ENCODE results near the gene JAZF1. TPM values are rescaled to one million over a fixed set of nuclear protein-coding genes. Genes with fewer than 3 reads are reported as not detected.
A peak's percentile ranks its signal among the peaks of the same experiment; 100 is the strongest.

Gene JAZF1
- total RNA-seq, 8 experiments from 2014 or later, result 6.5 to 68.8 (median 17.6) TPM

DNA sequence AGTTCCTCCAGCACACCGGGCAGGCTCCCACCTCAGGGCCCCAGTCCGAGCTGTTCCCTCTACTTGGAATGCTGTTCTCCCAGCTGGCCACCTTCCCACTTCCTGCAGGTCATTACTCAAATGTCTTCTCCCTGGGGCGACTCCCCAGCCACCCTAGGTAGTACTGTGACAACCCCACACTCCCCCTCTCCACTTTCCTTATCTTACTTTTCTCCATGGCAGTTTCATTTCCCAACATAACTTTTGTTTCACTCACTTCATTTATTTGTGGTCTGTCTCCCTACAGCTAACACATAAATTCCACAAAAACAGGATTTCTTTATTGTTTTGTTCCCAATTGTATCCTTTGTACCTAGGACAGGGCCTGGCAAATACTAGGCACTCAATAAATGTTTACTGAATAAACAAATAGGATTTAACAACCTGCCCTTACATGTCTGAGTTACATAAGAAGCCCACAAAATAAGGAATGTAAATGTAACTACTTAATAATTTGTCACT lies 76.5 kb downstream of the JAZF1 start:
- Histone ChIP-seq H3K27ac (no peak overlapping the region), H3K4me3 (no peak overlapping the region), H3K4me1 (replicated peaks in 1 of 2) (no peaks in the 10 kb centered on the region)
- ATAC-seq (replicated peaks in 6 of 8), result peak in 1 of 8 experiments; percentile 41
- in situ Hi-C loops (cut with MboI; ENCODE audit: low pct_unique_long_range_greater_than_20kb in 2 of 9, low sequenced_read_pairs in 9 of 9, unreplicated experiment in 9 of 9), result no loop called here
- WGBS, 10 experiments, result 76 to 100% (median 83%) methylated on average over 1 to 3 of the region's 3 CpGs; no CpG with 5 or more reads in 5 of the 10 experiments

DNA sequence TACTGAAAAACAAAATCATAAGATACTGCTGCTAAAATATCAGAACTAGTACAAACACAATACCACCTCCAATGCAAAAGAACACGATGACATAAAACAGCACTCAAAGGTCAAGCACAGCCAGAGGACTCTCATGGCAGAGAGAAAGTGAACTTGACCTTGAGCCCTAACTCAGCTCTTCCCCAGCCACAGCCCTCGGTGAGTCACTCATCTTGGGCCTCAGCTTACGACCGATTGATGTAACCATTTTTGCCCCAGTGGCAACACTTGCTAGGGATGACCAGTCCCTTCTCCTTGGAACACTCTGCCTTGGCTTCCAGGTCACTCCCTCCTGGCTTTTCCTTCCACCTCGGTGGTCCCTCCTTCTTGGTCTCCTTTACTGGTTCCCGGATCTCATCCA lies 77.8 kb downstream of the JAZF1 start:
- 51 to 100% (median 84%) methylated on average over 1 to 5 of the region's 6 CpGs; no CpG with 5 or more reads in 2 of the 10 experiments for WGBS, 10 experiments
- no peaks in the 10 kb centered on the region for H3K4me1 ChIP-seq (replicated peaks in 1 of 2)
- ATAC-seq (replicated peaks in 6 of 8), result peak in 4 of 8 experiments; percentile 33 to 73 (median 38)
- H3K27ac ChIP-seq, result no peak overlapping the region
- in situ Hi-C loops (cut with MboI; ENCODE audit: low pct_unique_long_range_greater_than_20kb in 2 of 9, low sequenced_read_pairs in 9 of 9, unreplicated experiment in 9 of 9), result no loop called here
- no peak overlapping the region for H3K4me3 ChIP-seq

DNA sequence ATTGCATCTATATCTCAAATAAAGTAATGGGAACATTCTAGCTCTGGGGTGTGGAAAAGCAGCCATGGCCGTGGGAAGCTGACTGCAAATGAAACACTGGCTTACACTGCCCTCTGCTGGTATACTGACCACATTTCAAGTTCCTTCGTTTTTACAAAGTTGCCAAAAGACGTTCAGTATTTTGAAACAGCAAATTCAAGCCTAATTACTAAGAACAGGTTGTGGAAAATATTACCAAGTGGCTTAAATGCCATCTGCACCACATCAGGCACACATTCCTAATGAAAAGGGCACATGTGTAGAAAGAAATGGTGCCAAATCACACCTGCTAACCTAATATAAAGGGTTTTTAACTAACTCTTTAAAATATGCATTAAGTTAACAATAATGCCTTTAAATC lies 83.9 kb downstream of the JAZF1 start:
- 0 to 8% (median 0%) methylated on average over 1 to 3 of the region's 3 CpGs; no CpG with 5 or more reads in 1 of the 10 experiments for WGBS, 10 experiments
- in situ Hi-C loops (cut with MboI; ENCODE audit: low pct_unique_long_range_greater_than_20kb in 2 of 9, low sequenced_read_pairs in 9 of 9, unreplicated experiment in 9 of 9), result no loop called here

DNA sequence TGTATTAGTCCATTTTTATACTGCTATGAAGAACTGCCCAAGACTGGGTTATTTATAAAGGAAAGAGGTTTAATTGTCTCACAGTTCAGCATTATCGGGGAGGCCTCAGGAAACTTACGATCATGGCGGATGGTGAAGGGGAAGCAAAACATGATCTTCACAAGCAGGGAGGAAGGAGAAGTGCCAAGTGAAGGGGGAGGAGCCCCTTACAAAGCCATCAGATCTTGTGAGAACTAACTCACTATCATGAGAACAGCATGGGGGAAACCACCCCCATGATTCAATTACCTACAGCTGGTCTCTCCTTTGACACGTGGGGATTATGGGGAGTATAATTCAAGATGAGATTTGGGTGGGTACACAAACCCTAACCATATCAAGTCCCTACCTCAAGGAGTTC lies 85.4 kb downstream of the JAZF1 start:
- in situ Hi-C loops (cut with MboI; ENCODE audit: low pct_unique_long_range_greater_than_20kb in 2 of 9, low sequenced_read_pairs in 9 of 9, unreplicated experiment in 9 of 9), result no loop called here
- Histone ChIP-seq H3K4me3 (no peak overlapping the region), H3K27ac (no peak overlapping the region), H3K4me1 (replicated peaks in 1 of 2) (no peaks in the 10 kb centered on the region)
- no peak for ATAC-seq (replicated peaks in 6 of 8)
- WGBS, 10 experiments, result 78 to 100% (median 100%) methylated on average over 1 to 3 of the region's 4 CpGs; no CpG with 5 or more reads in 3 of the 10 experiments

More for the DNA sequence above, 83.9 kb downstream of the JAZF1 start:
- Histone ChIP-seq H3K27ac (no peak overlapping the region), H3K4me1 (replicated peaks in 1 of 2) (no peaks in the 10 kb centered on the region), H3K4me3 (no peak overlapping the region)
- peak in 4 of 8 experiments; percentile 21 to 48 (median 36) for ATAC-seq (replicated peaks in 6 of 8)

DNA sequence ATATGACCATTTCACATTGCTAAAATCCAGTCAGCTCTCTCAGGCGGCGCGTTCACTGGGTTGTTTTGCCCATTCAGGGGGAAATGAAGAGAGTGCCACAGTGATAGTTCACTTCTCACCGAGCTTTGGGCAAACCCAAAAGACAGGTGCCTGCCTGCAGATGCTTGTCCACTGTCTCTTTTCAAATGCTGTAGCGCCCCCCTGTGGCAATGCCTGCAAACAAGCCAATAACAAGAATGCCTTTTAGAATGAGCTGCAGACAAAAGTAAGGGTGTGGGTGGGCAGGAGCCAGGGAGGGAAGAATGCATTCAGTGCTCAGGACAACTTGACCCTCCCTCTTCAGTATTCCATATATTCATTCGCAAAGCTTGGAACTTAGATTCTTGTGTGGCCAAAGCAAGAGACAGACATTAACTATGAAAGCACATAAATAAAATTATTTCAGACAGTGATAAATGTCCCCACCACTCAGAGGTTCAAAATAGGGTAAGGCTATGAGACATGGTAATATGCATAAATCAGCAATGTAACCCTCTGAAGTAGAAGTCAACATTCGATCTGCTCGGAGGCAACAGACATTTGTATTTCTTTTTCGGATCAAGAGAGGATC lies 86.9 kb downstream of the JAZF1 start:
- 0 to 85% (median 63%) methylated on average over 2 to 9 of the region's 9 CpGs for WGBS, 10 experiments
- no peak overlapping the region for H3K4me3 ChIP-seq
- in situ Hi-C loops (cut with MboI; ENCODE audit: low pct_unique_long_range_greater_than_20kb in 2 of 9, low sequenced_read_pairs in 9 of 9, unreplicated experiment in 9 of 9), result no loop called here
- peak in 4 of 8 experiments; percentile 46 to 90 (median 88) for ATAC-seq (replicated peaks in 6 of 8)
- no peak overlapping the region for H3K27ac ChIP-seq
- no peaks in the 10 kb centered on the region for H3K4me1 ChIP-seq (replicated peaks in 1 of 2)

DNA sequence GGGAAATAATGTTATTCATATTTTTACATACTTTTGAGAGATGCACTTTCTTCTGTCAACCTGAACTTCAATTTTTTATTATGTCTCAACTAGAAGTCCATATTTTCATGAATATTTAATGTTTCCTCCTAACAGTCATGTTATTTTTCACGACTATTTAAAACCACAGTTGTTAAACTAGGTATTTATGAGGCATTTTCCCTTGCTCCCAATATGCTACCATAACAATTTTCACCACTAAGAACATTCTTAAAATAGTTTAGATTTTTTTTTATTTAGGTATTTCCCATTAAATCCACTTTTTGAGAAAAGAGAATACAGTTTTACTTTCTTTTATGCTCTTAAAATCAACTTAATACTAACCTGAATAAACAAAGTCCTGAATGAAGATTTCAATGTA lies 89.4 kb downstream of the JAZF1 start:
- no peak for ATAC-seq (replicated peaks in 6 of 8)
- Histone ChIP-seq H3K4me3 (no peak overlapping the region), H3K4me1 (replicated peaks in 1 of 2) (no peaks in the 10 kb centered on the region), H3K27ac (no peak overlapping the region)
- 0 to 100% (median 74%) methylated on average over 1 of the region's 1 CpG for WGBS, 10 experiments
- in situ Hi-C loops (cut with MboI; ENCODE audit: low pct_unique_long_range_greater_than_20kb in 2 of 9, low sequenced_read_pairs in 9 of 9, unreplicated experiment in 9 of 9), result no loop called here

DNA sequence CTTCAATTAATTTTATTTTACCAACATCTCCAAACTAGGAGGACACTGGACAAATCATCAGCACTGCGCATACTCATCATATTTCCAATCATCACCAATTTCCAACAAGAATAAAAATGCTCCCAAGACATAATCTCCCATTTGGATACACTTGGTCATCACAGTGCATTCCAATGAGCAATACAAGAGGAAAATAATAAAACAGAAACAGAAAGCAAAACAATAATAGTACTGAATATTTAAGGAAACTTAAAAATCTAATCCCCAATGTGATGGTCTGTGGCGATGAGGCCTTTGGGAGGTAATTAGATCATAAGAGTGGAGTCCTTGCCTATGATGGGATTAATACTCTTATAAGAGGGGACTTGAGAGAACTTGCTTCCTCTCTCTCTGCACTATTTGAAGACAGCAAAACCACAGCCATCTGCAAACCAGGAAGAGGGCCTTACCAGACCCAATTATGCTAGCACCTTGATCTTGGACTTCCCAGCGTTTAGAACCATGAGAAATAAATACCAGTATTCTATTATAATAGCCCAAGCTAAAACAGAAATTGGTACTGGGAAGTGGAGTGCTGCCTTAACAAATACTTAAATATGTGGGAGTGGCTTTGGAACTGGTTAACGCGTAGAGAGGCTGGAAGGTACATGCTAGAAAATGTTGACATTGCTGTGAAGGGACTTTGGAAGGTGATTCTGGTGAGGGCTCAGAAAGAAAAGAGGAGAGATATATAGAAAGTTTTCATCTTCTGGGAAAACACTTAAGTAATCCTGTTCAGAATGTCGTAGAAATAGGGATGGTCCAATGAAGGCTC lies 91.5 kb downstream of the JAZF1 start:
- no peak overlapping the region for H3K4me3 ChIP-seq
- ATAC-seq (replicated peaks in 6 of 8), result no peak
- in situ Hi-C loops (cut with MboI; ENCODE audit: low pct_unique_long_range_greater_than_20kb in 2 of 9, low sequenced_read_pairs in 9 of 9, unreplicated experiment in 9 of 9), result no loop called here
- no peak overlapping the region for H3K27ac ChIP-seq
- H3K4me1 ChIP-seq (replicated peaks in 1 of 2), result no peaks in the 10 kb centered on the region
- WGBS, 10 experiments, result 88 to 100% (median 93%) methylated on average over 2 to 6 of the region's 6 CpGs

DNA sequence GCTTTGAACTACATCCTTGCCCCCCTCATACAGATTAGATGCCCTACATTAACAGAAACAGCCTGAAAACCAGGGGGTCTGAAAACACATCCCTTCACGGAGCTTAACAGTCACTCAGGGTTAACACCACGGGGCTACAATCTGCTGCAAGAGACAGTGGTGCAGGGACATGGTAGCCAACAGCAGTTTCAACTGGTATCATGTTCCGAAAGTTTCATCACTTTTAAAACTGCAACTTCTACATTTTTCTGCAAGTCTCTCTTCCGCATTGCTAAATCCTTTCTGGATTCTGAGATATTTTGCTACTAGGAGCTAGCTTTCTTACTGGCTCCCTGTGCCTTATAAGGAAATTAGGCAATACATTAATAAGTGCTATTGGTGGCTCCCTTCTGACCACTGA lies 92.6 kb downstream of the JAZF1 start:
- in situ Hi-C loops (cut with MboI; ENCODE audit: low pct_unique_long_range_greater_than_20kb in 2 of 9, low sequenced_read_pairs in 9 of 9, unreplicated experiment in 9 of 9), result no loop called here
- no peaks in the 10 kb centered on the region for H3K4me1 ChIP-seq (replicated peaks in 1 of 2)
- H3K4me3 ChIP-seq, result no peak overlapping the region
- H3K27ac ChIP-seq, result no peak overlapping the region
- no peak for ATAC-seq (replicated peaks in 6 of 8)
- 62 to 100% (median 84%) methylated on average over 1 to 4 of the region's 4 CpGs; no CpG with 5 or more reads in 2 of the 10 experiments for WGBS, 10 experiments

DNA sequence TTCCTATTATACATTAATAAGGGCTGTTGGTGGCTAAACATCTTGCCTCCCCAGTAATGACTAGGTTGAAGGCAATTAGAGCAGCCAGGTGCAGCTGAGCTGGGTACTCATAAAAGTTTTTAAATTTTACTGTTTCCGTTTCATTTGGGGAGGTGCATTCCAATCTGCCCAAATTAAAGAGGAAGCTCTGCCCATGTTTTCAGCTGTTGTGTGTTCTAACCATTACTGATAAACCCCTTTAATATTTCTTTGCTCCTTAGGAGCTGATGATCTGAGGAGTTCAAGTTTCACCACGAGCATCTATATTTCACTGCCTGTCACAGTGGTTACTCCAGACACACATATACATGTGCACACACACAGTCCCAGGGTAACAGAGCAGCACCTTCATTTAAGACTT lies 94.4 kb downstream of the JAZF1 start:
- in situ Hi-C loops (cut with MboI; ENCODE audit: low pct_unique_long_range_greater_than_20kb in 2 of 9, low sequenced_read_pairs in 9 of 9, unreplicated experiment in 9 of 9), result no loop called here
- 32 to 80% (median 75%) methylated on average over 1 to 2 of the region's 2 CpGs; no CpG with 5 or more reads in 5 of the 10 experiments for WGBS, 10 experiments
- Histone ChIP-seq H3K4me3 (no peak overlapping the region), H3K27ac (no peak overlapping the region), H3K4me1 (replicated peaks in 1 of 2) (no peaks in the 10 kb centered on the region)
- no peak for ATAC-seq (replicated peaks in 6 of 8)

DNA sequence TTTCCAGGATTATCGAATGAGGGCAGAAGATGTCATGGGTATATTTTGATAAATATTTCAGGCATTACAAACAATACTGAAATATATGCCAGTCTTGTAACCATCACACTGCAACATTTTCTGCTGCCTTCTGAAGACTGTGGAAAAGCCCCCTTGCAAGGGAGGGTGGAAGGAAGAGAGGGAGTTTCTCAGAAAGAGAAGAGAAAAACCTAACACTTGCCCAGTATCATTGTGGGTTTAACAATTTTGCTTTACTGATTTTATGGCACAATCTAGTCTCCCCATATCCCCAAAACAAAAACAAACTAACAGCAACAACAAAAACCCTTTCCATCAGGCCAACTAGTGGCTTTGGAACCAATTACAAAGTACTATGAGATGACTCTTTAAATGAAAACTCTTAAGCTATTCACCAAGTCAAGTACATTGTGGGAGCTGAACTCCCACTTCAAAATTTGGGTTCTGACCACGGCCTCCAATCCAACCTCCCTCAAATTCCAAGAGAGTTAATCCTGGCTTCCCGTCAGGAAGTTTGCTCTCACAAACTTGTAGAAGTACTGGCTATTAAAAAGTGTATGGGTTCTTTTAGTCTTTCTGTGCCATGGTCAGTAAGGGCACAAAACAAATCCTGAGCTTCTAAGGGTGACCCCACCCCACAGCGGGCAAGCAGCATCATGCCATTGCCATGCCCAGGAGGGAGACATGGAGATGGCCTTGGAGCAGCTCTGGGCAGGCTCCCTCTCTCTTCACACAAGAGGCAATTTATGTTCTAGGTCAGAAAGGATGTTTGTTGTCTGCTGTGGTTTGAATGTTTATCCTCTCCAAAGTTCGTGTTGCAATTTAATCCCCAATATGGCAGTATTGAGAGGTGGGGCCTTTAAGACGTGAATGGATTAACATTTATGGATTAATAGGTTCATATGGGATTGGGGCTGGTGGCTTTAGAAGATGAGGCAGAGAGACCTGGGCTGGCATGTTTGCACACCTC lies 96.3 kb downstream of the JAZF1 start:
- ATAC-seq (replicated peaks in 6 of 8), result no peak
- H3K27ac ChIP-seq, result no peak overlapping the region
- H3K4me1 ChIP-seq (replicated peaks in 1 of 2), result no peaks in the 10 kb centered on the region
- no peak overlapping the region for H3K4me3 ChIP-seq
- in situ Hi-C loops (cut with MboI; ENCODE audit: low pct_unique_long_range_greater_than_20kb in 2 of 9, low sequenced_read_pairs in 9 of 9, unreplicated experiment in 9 of 9), result no loop called here
- 40 to 100% (median 72%) methylated on average over 1 to 6 of the region's 6 CpGs for WGBS, 10 experiments

DNA sequence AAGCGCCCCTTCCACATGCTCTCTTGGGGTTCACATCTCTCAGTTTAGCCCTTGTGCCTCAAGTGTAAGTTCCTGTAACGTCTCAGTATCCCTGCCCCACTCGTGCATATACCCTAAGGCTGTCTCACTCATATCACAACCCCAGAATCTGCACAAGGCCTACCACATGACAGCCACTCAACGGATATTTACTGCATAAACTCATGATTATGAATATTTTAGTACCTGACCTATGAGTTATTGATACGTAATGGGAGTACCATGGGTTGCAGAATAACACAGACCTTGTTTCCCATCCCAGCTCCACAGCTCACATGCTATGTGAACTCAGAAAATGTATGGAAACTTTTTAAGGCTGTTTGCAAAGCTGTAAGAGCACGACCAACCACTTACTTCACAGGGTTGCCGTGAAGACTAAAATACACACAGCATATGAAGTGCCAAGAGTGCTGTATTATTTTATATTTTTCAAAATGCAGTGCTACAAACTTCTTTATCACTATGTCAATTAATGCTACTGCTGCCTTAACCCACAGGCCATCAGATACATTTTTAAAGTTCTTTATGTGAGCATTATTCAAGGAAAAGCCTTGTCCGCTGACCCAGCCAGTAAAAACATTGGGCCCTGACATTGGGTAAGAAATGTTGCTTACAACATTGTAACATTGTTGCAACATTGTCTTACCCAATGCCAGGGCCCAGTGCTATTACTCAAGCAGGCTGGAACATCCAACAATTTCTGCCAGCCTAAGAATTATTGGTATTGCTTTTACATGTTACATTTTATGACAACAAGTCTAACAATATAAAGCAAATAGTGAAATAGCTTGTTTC lies 97.2 kb downstream of the JAZF1 start:
- in situ Hi-C loops (cut with MboI; ENCODE audit: low pct_unique_long_range_greater_than_20kb in 2 of 9, low sequenced_read_pairs in 9 of 9, unreplicated experiment in 9 of 9), result no loop called here
- 67 to 100% (median 86%) methylated on average over 1 to 8 of the region's 8 CpGs; no CpG with 5 or more reads in 1 of the 10 experiments for WGBS, 10 experiments
- Histone ChIP-seq H3K4me1 (replicated peaks in 1 of 2) (no peaks in the 10 kb centered on the region), H3K4me3 (no peak overlapping the region), H3K27ac (no peak overlapping the region)
- ATAC-seq (replicated peaks in 6 of 8), result no peak

DNA sequence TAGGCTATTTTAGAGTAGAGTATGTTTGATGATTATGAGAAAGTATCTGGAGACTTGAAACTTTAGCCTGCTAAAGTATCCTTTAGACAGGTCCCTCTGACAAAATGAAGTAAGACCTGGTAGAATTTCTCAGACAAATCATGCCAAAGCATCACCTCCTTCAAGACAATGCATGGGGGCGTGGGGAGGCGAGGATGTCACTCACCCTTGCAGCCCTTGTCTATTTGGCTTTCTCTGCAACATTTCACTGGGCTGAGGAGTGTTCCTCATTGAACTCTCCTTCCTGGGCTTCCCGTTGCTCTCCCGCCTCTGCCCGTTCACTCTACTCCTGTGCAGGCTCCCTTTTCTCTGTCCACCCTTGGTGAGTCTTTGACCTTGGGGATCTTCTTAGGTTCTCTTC lies 98.5 kb downstream of the JAZF1 start:
- whole genome bisulfite sequencing, 10 experiments, result 84 to 100% (median 93%) methylated on average over 3 to 5 of the region's 5 CpGs; no CpG with 5 or more reads in 3 of the 10 experiments
- Histone ChIP-seq H3K27ac (no peak overlapping the region), H3K4me1 (replicated peaks in 1 of 2) (peaks cover 4 to 5% of the 10 kb centered on the region in 2 donors), H3K4me3 (no peak overlapping the region)
- in situ Hi-C loops (cut with MboI; ENCODE audit: low pct_unique_long_range_greater_than_20kb in 2 of 9, low sequenced_read_pairs in 9 of 9, unreplicated experiment in 9 of 9), result no loop called here
- ATAC-seq (replicated peaks in 6 of 8), result no peak
